Fibroblast of skin of left quadriceps (primary cell): ENCODE results near the gene CCL3.
"Not testable (repeated sequence)": the region's sequence is repeated elsewhere in the genome, so short reads cannot be mapped to it uniquely, and the experiment has no call there.

Source experiments
- DNase-seq, 2 experiments: peaks; one replicate each; pipeline ENCODE4 v3.0.0-alpha.2; 2013; ENCODE audit warnings: low read depth in 2 of 2

The CCL3 gene

GRCh38 chr17:36115649-36115977 is 25.7 kb upstream of the CCL3 start:
- not testable (repeated sequence) for DNase-seq

GRCh38 chr17:36114971-36115648 is 25.2 kb upstream of the CCL3 start:
- DNase-seq: not testable (repeated sequence)

- not testable (repeated sequence) for DNase-seq
Measured at GRCh38 chr17:36113131-36113530, 23.2 kb upstream of the CCL3 start.

GRCh38 chr17:36112572-36112971 is 22.6 kb upstream of the CCL3 start:
- no peak for DNase-seq

GRCh38 chr17:36111068-36111490 is 21.1 kb upstream of the CCL3 start:
- no peak for DNase-seq

GRCh38 chr17:36108265-36108664 is 18.3 kb upstream of the CCL3 start:
- DNase-seq: not testable (repeated sequence)

- DNase-seq: no peak
Measured at GRCh38 chr17:36107660-36108059, 17.7 kb upstream of the CCL3 start.

GRCh38 chr17:36106493-36106835 is 16.5 kb upstream of the CCL3 start:
- DNase-seq: no peak

- DNase-seq: no peak
Measured at GRCh38 chr17:36105781-36106492, 16.0 kb upstream of the CCL3 start.

- DNase-seq: no peak
Measured at GRCh38 chr17:36104701-36105181, 14.8 kb upstream of the CCL3 start.

GRCh38 chr17:36104246-36104645 is 14.3 kb upstream of the CCL3 start:
- not testable (repeated sequence) for DNase-seq

- DNase-seq: not testable (repeated sequence)
Measured at GRCh38 chr17:36103401-36103975, 13.5 kb upstream of the CCL3 start, which contains the start of gene CCL4. Gene CCL4, plus strand, starts transcription at chr17:36103827. Its CDS starts 79 bp downstream, at chr17:36103906.

- not testable (repeated sequence) for DNase-seq
Measured at GRCh38 chr17:36099004-36099403, 9.1 kb upstream of the CCL3 start.

GRCh38 chr17:36095992-36096391 is 6.0 kb upstream of the CCL3 start:
- DNase-seq: no peak

- no peak for DNase-seq
Measured at GRCh38 chr17:36094746-36095145, 4.8 kb upstream of the CCL3 start.

GRCh38 chr17:36094232-36094631 is 4.3 kb upstream of the CCL3 start:
- DNase-seq: no peak

GRCh38 chr17:36092715-36093114 is 2.8 kb upstream of the CCL3 start:
- not testable (repeated sequence) for DNase-seq

GRCh38 chr17:36092230-36092629 is 2.3 kb upstream of the CCL3 start:
- no peak for DNase-seq

GRCh38 chr17:36089339-36089865 is 541 bp downstream of the CCL3 start:
- no peak for DNase-seq

GRCh38 chr17:36088670-36089338 is 1.1 kb downstream of the CCL3 start:
- DNase-seq: no peak

- not testable (repeated sequence) for DNase-seq
Measured at GRCh38 chr17:36087897-36088572, 1.9 kb downstream of the CCL3 start.
